ENCODE measurements around the gene KIF1C. TPM values are rescaled to one million over a fixed set of nuclear protein-coding genes. Genes with fewer than 3 reads are reported as not detected.

KIF1C gene
- total and polyA plus RNA-seq, 2 experiments from 2014 or later = 39.8 to 72.7 TPM

DNA sequence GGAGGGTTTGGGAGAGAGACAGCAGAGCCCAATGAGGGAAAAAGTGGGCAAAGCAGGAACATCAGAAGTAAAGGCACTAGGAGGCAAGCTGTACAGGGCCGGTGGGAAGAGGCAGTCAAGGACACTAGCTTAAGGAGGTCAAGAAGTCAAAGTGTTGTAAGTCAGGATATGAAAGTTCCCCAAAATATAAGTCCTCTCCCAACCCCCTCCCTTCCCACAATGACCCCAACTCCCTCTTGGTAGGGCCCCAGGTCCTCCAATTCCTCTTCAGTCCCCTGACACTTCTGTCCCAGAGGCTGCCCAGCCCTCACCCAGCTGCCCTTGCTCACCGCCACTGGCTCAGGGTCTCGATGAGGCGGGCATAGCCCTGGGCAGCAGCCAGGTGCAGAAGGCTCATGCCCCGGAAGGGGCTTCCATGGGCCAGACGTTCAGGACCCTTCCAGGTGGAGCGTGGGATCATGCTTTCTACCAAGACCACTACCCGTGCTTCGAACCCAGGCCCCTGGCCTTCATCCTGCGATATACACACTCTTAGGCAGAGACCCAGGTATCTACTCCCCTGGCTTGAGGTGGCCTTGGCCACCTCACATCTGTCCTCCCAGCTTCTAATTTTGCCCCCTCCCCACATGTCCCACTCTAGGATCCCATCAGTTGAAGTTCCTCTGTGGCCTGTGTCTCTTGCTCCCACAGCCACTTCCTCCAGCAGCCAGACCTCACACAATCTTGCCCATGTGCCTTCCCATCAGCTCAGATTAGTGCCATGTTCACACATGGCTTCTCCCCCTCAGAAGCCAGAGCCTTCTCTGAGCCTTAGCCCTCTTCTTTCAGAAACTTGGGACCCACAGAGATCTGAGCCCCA lies 24.3 kb upstream of the KIF1C start:
- peaks cover 14% of the 10 kb centered on the region for H3K4me1 ChIP-seq (ENCODE audit: insufficient read depth)
- no peaks in the 10 kb centered on the region for H4K20me1 ChIP-seq (ENCODE audit: insufficient read depth)
- no peak overlapping the region for H3K4me3 ChIP-seq
- no peak overlapping the region for H3K9ac ChIP-seq
- H3K36me3 ChIP-seq (ENCODE audit: low read depth) = peaks cover 21% of the 10 kb centered on the region
- peaks cover 29% of the 10 kb centered on the region for H3F3A ChIP-seq (ENCODE audit: insufficient read depth)
- TF ChIP-seq EZH2phosphoT487 (IDR thresholded peaks at IDR 0.05; ENCODE audit: insufficient read depth, low read depth) (no peak), EZH2 (IDR thresholded peaks at IDR 0.05; ENCODE audit: insufficient read depth, poor library complexity, severe bottlenecking) (no peak)
- H3K27me3 ChIP-seq (replicated peaks; ENCODE audit: insufficient read depth) = no peaks in the 10 kb centered on the region
- in situ Hi-C loops (cut with MboI) = no loop called here
- no peak overlapping the region for H3K27ac ChIP-seq
- no peaks in the 10 kb centered on the region for H3K9me3 ChIP-seq (ENCODE audit: low read depth)
- H3K4me2 ChIP-seq (ENCODE audit: unreplicated experiment) = no peak overlapping the region
- H2AFZ ChIP-seq = no peak overlapping the region
- 90 to 94% methylated on average over 10 of the region's 10 CpGs for WGBS, 2 experiments (ENCODE audit: low coverage in 1 of 2, low lambda C conversion rate in 2 of 2, missing lambda C conversion rate in 2 of 2)
- H3K9me2 ChIP-seq (ENCODE audit: insufficient read depth) = no peaks in the 10 kb centered on the region
- no peak for DNase-seq
- H3K79me2 ChIP-seq (ENCODE audit: insufficient read depth) = no peaks in the 10 kb centered on the region

- H3F3A ChIP-seq (ENCODE audit: insufficient read depth) = peaks cover 22% of the 10 kb centered on the region
- no peak overlapping the region for H2AFZ ChIP-seq
- H3K4me2 ChIP-seq (ENCODE audit: unreplicated experiment) = no peak overlapping the region
- DNase-seq = no peak
- H3K4me1 ChIP-seq (ENCODE audit: insufficient read depth) = peaks cover 7% of the 10 kb centered on the region
- H3K4me3 ChIP-seq = no peak overlapping the region
- TF ChIP-seq EZH2 (IDR thresholded peaks at IDR 0.05; ENCODE audit: insufficient read depth, poor library complexity, severe bottlenecking) (no peak), EZH2phosphoT487 (IDR thresholded peaks at IDR 0.05; ENCODE audit: insufficient read depth, low read depth) (no peak)
- no peak overlapping the region for H3K9ac ChIP-seq
- no peaks in the 10 kb centered on the region for H3K9me2 ChIP-seq (ENCODE audit: insufficient read depth)
- in situ Hi-C loops (cut with MboI) = no loop called here
- no peak overlapping the region for H3K27ac ChIP-seq
- 93 to 95% methylated on average over 9 of the region's 9 CpGs for WGBS, 2 experiments (ENCODE audit: low coverage in 1 of 2, low lambda C conversion rate in 2 of 2, missing lambda C conversion rate in 2 of 2)
- H3K36me3 ChIP-seq (ENCODE audit: low read depth) = peaks cover 27% of the 10 kb centered on the region
- no peaks in the 10 kb centered on the region for H4K20me1 ChIP-seq (ENCODE audit: insufficient read depth)
- no peaks in the 10 kb centered on the region for H3K27me3 ChIP-seq (replicated peaks; ENCODE audit: insufficient read depth)
- H3K9me3 ChIP-seq (ENCODE audit: low read depth) = no peaks in the 10 kb centered on the region
- H3K79me2 ChIP-seq (ENCODE audit: insufficient read depth) = no peaks in the 10 kb centered on the region
Measured at GRCh38 chr17:4974115-4974670, 23.6 kb upstream of the KIF1C start.

- H3K4me3 ChIP-seq = no peak overlapping the region
- H3K27ac ChIP-seq = no peak overlapping the region
- DNase-seq = no peak
- no peaks in the 10 kb centered on the region for H3K9me2 ChIP-seq (ENCODE audit: insufficient read depth)
- no peak overlapping the region for H2AFZ ChIP-seq
- no peaks in the 10 kb centered on the region for H3F3A ChIP-seq (ENCODE audit: insufficient read depth)
- H3K79me2 ChIP-seq (ENCODE audit: insufficient read depth) = no peaks in the 10 kb centered on the region
- H3K9ac ChIP-seq = no peak overlapping the region
- no peaks in the 10 kb centered on the region for H3K9me3 ChIP-seq (ENCODE audit: low read depth)
- H3K4me2 ChIP-seq (ENCODE audit: unreplicated experiment) = no peak overlapping the region
- no peaks in the 10 kb centered on the region; the same call in 1 of the 2 replicates for H3K4me1 ChIP-seq (ENCODE audit: insufficient read depth)
- in situ Hi-C loops (cut with MboI) = no loop called here
- no peak for TF ChIP-seq EZH2phosphoT487 (IDR thresholded peaks at IDR 0.05; ENCODE audit: insufficient read depth, low read depth)
- no peak for TF ChIP-seq EZH2 (IDR thresholded peaks at IDR 0.05; ENCODE audit: insufficient read depth, poor library complexity, severe bottlenecking)
- peaks cover 35% of the 10 kb centered on the region for H3K36me3 ChIP-seq (ENCODE audit: low read depth)
- no peaks in the 10 kb centered on the region for H4K20me1 ChIP-seq (ENCODE audit: insufficient read depth)
- no peaks in the 10 kb centered on the region for H3K27me3 ChIP-seq (replicated peaks; ENCODE audit: insufficient read depth)
Measured at GRCh38 chr17:4978726-4979125, 19.0 kb upstream of the KIF1C start.

GRCh38 chr17:4980644-4981216 lies 17.0 kb upstream of the KIF1C start:
- H4K20me1 ChIP-seq (ENCODE audit: insufficient read depth) = no peaks in the 10 kb centered on the region

More at GRCh38 chr17:4980644-4981216, 17.0 kb upstream of the KIF1C start:
- in situ Hi-C loops (cut with MboI) = no loop called here
- no peak overlapping the region for H2AFZ ChIP-seq
- no peak for TF ChIP-seq EZH2phosphoT487 (IDR thresholded peaks at IDR 0.05; ENCODE audit: insufficient read depth, low read depth)
- WGBS, 2 experiments (ENCODE audit: low coverage in 1 of 2, low lambda C conversion rate in 2 of 2, missing lambda C conversion rate in 2 of 2) = 48 to 50% methylated on average over 6 of the region's 6 CpGs
- H3K4me3 ChIP-seq = no peak overlapping the region
- H3K36me3 ChIP-seq (ENCODE audit: low read depth) = peaks cover 35% of the 10 kb centered on the region
- H3K4me1 ChIP-seq (ENCODE audit: insufficient read depth) = no peaks in the 10 kb centered on the region; the same call in 1 of the 2 replicates
- H3K79me2 ChIP-seq (ENCODE audit: insufficient read depth) = peaks cover 7% of the 10 kb centered on the region; the same call in 1 of the 2 replicates
- no peak overlapping the region for H3K27ac ChIP-seq
- H3F3A ChIP-seq (ENCODE audit: insufficient read depth) = no peaks in the 10 kb centered on the region; the same call in 1 of the 2 replicates
- H3K9me3 ChIP-seq (ENCODE audit: low read depth) = no peaks in the 10 kb centered on the region
- no peaks in the 10 kb centered on the region for H3K9me2 ChIP-seq (ENCODE audit: insufficient read depth)
- no peak overlapping the region for H3K9ac ChIP-seq
- H3K27me3 ChIP-seq (replicated peaks; ENCODE audit: insufficient read depth) = no peaks in the 10 kb centered on the region
- no peak overlapping the region for H3K4me2 ChIP-seq (ENCODE audit: unreplicated experiment)
- peak; percentile 45 for DNase-seq

Data from GM23248 (cell line).